Measurements from ENCODE around the gene FZD7.

Gene FZD7

GRCh38 chr2:202050652-202051051 lies 17.0 kb downstream of the FZD7 start:
- Histone ChIP-seq H3K4me3 (replicated peaks; ENCODE audit: insufficient read depth, low read length) (no peak overlapping the region), H3K27ac (replicated peaks) (no peak overlapping the region), H3K27me3 (ENCODE audit: insufficient read depth, poor library complexity, severe bottlenecking) (no peaks in the 10 kb centered on the region)
- no peak for TF ChIP-seq POLR2AphosphoS5 (IDR thresholded peaks at IDR 0.05; ENCODE audit: low read depth)
- TF ChIP-seq GABPA (IDR thresholded peaks at IDR 0.05; ENCODE audit: low read depth) = no peak
- no peak for DNase-seq (ENCODE audit: low read depth in 1 of 2, low spot score in 1 of 2)

DNA sequence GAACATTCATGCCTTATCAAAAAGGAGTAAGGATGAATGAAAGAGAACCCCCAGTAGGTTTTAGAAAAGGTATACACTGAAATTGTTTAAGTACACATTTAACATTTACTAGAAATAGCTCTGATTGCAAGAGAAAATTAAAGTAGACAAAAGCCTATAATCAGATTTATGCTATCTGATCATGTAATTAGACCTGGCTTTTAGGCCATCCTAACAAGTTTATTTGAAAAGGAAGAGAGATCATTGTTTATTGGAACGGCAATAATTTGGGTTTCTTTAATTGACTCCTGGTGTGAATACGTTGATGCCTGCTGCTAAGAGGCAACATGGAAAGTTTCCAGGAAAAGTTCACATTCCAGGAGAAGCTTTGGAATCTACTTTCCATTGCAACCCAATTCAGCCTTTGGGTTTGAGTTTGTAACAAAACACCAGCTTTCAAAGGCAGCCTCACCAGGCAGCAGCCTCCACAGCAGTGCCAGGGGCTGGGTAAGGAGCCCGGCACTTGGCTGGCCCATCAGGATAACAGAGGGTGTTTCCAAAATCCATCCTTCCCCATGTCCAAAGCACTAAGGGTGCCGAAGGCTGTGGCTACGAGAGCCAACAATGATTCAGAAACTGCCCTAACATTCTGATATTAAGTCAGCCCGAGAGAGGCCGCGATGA lies 18.0 kb downstream of the FZD7 start:
- no peak overlapping the region for H3K27ac ChIP-seq (replicated peaks)
- DNase-seq (ENCODE audit: low read depth in 1 of 2, low spot score in 1 of 2) = no peak
- TF ChIP-seq GABPA (IDR thresholded peaks at IDR 0.05; ENCODE audit: low read depth) (no peak), CTCF (IDR thresholded peaks at IDR 0.05; ENCODE audit: insufficient read depth, low read length) (no peak), POLR2AphosphoS5 (IDR thresholded peaks at IDR 0.05; ENCODE audit: low read depth) (no peak), SPI1 (IDR thresholded peaks at IDR 0.05; ENCODE audit: borderline replicate concordance, low read depth) (no peak), REST (IDR thresholded peaks at IDR 0.05; ENCODE audit: insufficient replicate concordance, low read depth) (no peak)
- no peak overlapping the region for H3K4me3 ChIP-seq (replicated peaks; ENCODE audit: insufficient read depth, low read length)
- no peaks in the 10 kb centered on the region for H3K27me3 ChIP-seq (ENCODE audit: insufficient read depth, poor library complexity, severe bottlenecking)

- H3K27me3 ChIP-seq (ENCODE audit: insufficient read depth, poor library complexity, severe bottlenecking) = no peaks in the 10 kb centered on the region
- DNase-seq (ENCODE audit: low read depth in 1 of 2, low spot score in 1 of 2) = no peak
- H3K27ac ChIP-seq (replicated peaks) = no peak overlapping the region
- no peak for TF ChIP-seq GABPA (IDR thresholded peaks at IDR 0.05; ENCODE audit: low read depth)
- TF ChIP-seq SPI1 (IDR thresholded peaks at IDR 0.05; ENCODE audit: borderline replicate concordance, low read depth) = peak; percentile 55
- H3K4me3 ChIP-seq (replicated peaks; ENCODE audit: insufficient read depth, low read length) = no peak overlapping the region
These were observed 18.6 kb downstream of the FZD7 start for GRCh38 chr2:202052235-202052634.

GRCh38 chr2:202054679-202055078 lies 21.0 kb downstream of the FZD7 start:
- Histone ChIP-seq H3K27ac (replicated peaks) (no peak overlapping the region), H3K27me3 (ENCODE audit: insufficient read depth, poor library complexity, severe bottlenecking) (peaks cover 3% of the 10 kb centered on the region), H3K4me3 (replicated peaks; ENCODE audit: insufficient read depth, low read length) (no peak overlapping the region)
- DNase-seq (ENCODE audit: low read depth in 1 of 2, low spot score in 1 of 2) = no peak
- TF ChIP-seq CTCF (IDR thresholded peaks at IDR 0.05; ENCODE audit: insufficient read depth, low read length) (no peak), GABPA (IDR thresholded peaks at IDR 0.05; ENCODE audit: low read depth) (no peak), REST (IDR thresholded peaks at IDR 0.05; ENCODE audit: insufficient replicate concordance, low read depth) (no peak), POLR2AphosphoS5 (IDR thresholded peaks at IDR 0.05; ENCODE audit: low read depth) (no peak), SPI1 (IDR thresholded peaks at IDR 0.05; ENCODE audit: borderline replicate concordance, low read depth) (no peak)

- H3K27ac ChIP-seq (replicated peaks) = no peak overlapping the region
- DNase-seq (ENCODE audit: low read depth in 1 of 2, low spot score in 1 of 2) = no peak
- H3K27me3 ChIP-seq (ENCODE audit: insufficient read depth, poor library complexity, severe bottlenecking) = peaks cover 3% of the 10 kb centered on the region
- no peak for TF ChIP-seq GABPA (IDR thresholded peaks at IDR 0.05; ENCODE audit: low read depth)
- no peak for TF ChIP-seq CTCF (IDR thresholded peaks at IDR 0.05; ENCODE audit: insufficient read depth, low read length)
- TF ChIP-seq SPI1 (IDR thresholded peaks at IDR 0.05; ENCODE audit: borderline replicate concordance, low read depth) = no peak
- TF ChIP-seq POLR2AphosphoS5 (IDR thresholded peaks at IDR 0.05; ENCODE audit: low read depth) = no peak
- no peak for TF ChIP-seq REST (IDR thresholded peaks at IDR 0.05; ENCODE audit: insufficient replicate concordance, low read depth)
- H3K4me3 ChIP-seq (replicated peaks; ENCODE audit: insufficient read depth, low read length) = no peak overlapping the region
These were observed 23.0 kb downstream of the FZD7 start for GRCh38 chr2:202056611-202057010.

Measured in HL-60 (cell line).